B cell (primary cell): ENCODE results near the gene ANKS1B. TPM values are rescaled to one million over a fixed set of nuclear protein-coding genes. Genes with fewer than 3 reads are reported as not detected.

Experiments used
- ATAC-seq: fragments of 200-7000 bp; cut with Tn5 transposase; one replicate; pipeline ENCODE4 v1.10.0; 2021; ENCODE audit warnings: low read depth, mild to moderate bottlenecking, moderate number of reproducible peaks, moderate library complexity
- CTCF ChIA-PET: fragments of 350-600 bp; sonication (Branson Sonifier 250); formaldehyde crosslinking; loops from one replicate; lab custom pipeline; 2021; ENCODE audit warnings: antibody characterized with exemption, inconsistent platforms; lab: Charles Lee
- POLR2A ChIA-PET: fragments of 350-600 bp; sonication (Branson Sonifier 250); formaldehyde crosslinking; loops from one replicate; lab custom pipeline; 2021; ENCODE audit warnings: antibody characterized with exemption; lab: Charles Lee
- DNase-seq: peaks from one replicate; pipeline ENCODE4 v3.0.0; 2013
- H2AFZ ChIP-seq: 2 replicates; pipeline ENCODE4 v1.6.1; 2012; ENCODE audit warnings: mild to moderate bottlenecking, low read depth, low read length; ENCODE audit not compliant: insufficient read depth, poor library complexity, severe bottlenecking
- H3K27ac ChIP-seq, 2 donors: 1 replicate in 1 of 2; 2 replicates in 1 of 2; pipeline ENCODE4 v1.5.1; 2012 to 2013; ENCODE audit warnings: low read length in 2 of 2, mild to moderate bottlenecking in 2 of 2, moderate library complexity in 1 of 2
- H3K27me3 ChIP-seq, 4 experiments: fragments of 200-600 bp in 1 of 4; sonication (generic) in 1 of 4; replicated peaks in 1 of 4; 1 replicate in 2 of 4; 2 replicates in 2 of 4; pipeline versions ENCODE4 v1.6.1 to v1.7.0; 2013 to 2016; ENCODE audit warnings: low read length in 3 of 4, mild to moderate bottlenecking in 2 of 4, mixed read lengths in 1 of 4, moderate library complexity in 1 of 4; ENCODE audit not compliant: insufficient read depth in 4 of 4, control insufficient read depth in 3 of 4; ENCODE audit errors: control extremely low read depth in 1 of 4
- H3K36me3 ChIP-seq, 2 experiments: replicated peaks in 1 of 2; 1 replicate in 1 of 2; 2 replicates in 1 of 2; pipeline versions ENCODE4 v1.6.1 to v1.7.1; 2013; ENCODE audit warnings: low read length in 1 of 2; ENCODE audit not compliant: insufficient read depth in 2 of 2, control insufficient read depth in 1 of 2; ENCODE audit errors: control extremely low read depth in 1 of 2, extremely low read depth in 1 of 2
- H3K4me1 ChIP-seq, 2 donors: fragments of 200-600 bp in 1 of 2; sonication (generic) in 1 of 2; 1 replicate in 1 of 2; 2 replicates in 1 of 2; pipeline versions ENCODE4 v1.5.1 to v1.6.1; 2013 to 2017; ENCODE audit warnings: low read length in 2 of 2; ENCODE audit not compliant: control insufficient read depth in 2 of 2, insufficient read depth in 2 of 2
- H3K4me2 ChIP-seq: replicated peaks from 2 replicates; pipeline ENCODE3; 2012; ENCODE audit warnings: mild to moderate bottlenecking, low read depth, low read length; ENCODE audit not compliant: poor library complexity, severe bottlenecking
- H3K4me3 ChIP-seq, 5 experiments: fragments of 200-600 bp in 1 of 5; sonication (generic) in 1 of 5; 1 replicate in 3 of 5; 2 replicates in 2 of 5; pipeline versions ENCODE4 v1.5.1 to v1.7.0; 2011 to 2016; ENCODE audit warnings: low read length in 4 of 5, mild to moderate bottlenecking in 4 of 5, low read depth in 2 of 5, control low read depth in 1 of 5, moderate library complexity in 1 of 5; ENCODE audit not compliant: insufficient read depth in 1 of 5; ENCODE audit errors: control extremely low read depth in 1 of 5, extremely low read depth in 1 of 5
- H3K79me2 ChIP-seq: fragments of 200-600 bp; sonication (generic); one replicate; pipeline ENCODE4 v1.6.0; 2016; ENCODE audit warnings: low read length; ENCODE audit not compliant: control insufficient read depth, insufficient read depth
- H3K9ac ChIP-seq: fragments of 200-600 bp; sonication (generic); 2 replicates; pipeline ENCODE4 v1.6.1; 2017; ENCODE audit warnings: mild to moderate bottlenecking, low read length, moderate library complexity
- H3K9me3 ChIP-seq, 3 donors: one replicate each; pipeline versions ENCODE4 v1.6.1 to v1.7.1; 2013; ENCODE audit warnings: low read length in 2 of 3; ENCODE audit not compliant: control insufficient read depth in 2 of 3, insufficient read depth in 1 of 3; ENCODE audit errors: control extremely low read depth in 1 of 3
- H4K20me1 ChIP-seq: 2 replicates; pipeline ENCODE4 v1.6.0; 2012; ENCODE audit warnings: mild to moderate bottlenecking, low read length; ENCODE audit not compliant: insufficient read depth, control insufficient read depth, poor library complexity, severe bottlenecking
- H3K27ac Mint-ChIP-seq: one replicate; pipeline ENCODE4 v1.8.0; 2021; ENCODE audit warnings: mixed read lengths
- H3K27me3 Mint-ChIP-seq: one replicate; pipeline ENCODE4 v1.8.0; 2021; ENCODE audit warnings: mixed read lengths
- H3K4me1 Mint-ChIP-seq: one replicate; pipeline ENCODE4 v1.8.0; 2021; ENCODE audit warnings: mixed read lengths
- H3K4me3 Mint-ChIP-seq: one replicate; pipeline ENCODE4 v1.8.0; 2021; ENCODE audit warnings: mixed read lengths
- H3K9me3 Mint-ChIP-seq: one replicate; pipeline ENCODE4 v1.8.0; 2022; ENCODE audit warnings: mixed read lengths; ENCODE audit not compliant: insufficient read depth
- EZH2 ChIP-seq: IDR thresholded peaks from 2 replicates; pipeline ENCODE4 v1.6.1; 2012; ENCODE audit warnings: borderline replicate concordance, low read depth, mild to moderate bottlenecking, moderate library complexity, low read length; ENCODE audit not compliant: insufficient read depth, poor library complexity, severe bottlenecking
- WGBS: methylation state at CpG from one replicate; pipeline ENCODE4 v1.1.5; 2013; ENCODE audit warnings: missing lambda C conversion rate; ENCODE audit not compliant: insufficient coverage; 5-methylcytosine and 5-hydroxymethylcytosine counted together
- intact Hi-C: fragments of 100-400 bp; cut with micrococcal nuclease; formaldehyde crosslinking; loops from one replicate; pipeline ENCODE4 v1.10.0; 2022
- polyA plus RNA-seq: library from polyadenylated mRNA; depleted of rRNA; stranded (reverse); fragments of >200 nt; gene quantifications from 2 replicates; pipeline ENCODE4 v1.2.3, GENCODE V29; 2012
- total RNA-seq, 2 donors: library from RNA; stranded (reverse); fragments of 120-200 nt in 1 of 2; gene quantifications; 1 replicate in 1 of 2; 2 replicates in 1 of 2; pipeline versions ENCODE4 v1.2.3 to v1.2.4, GENCODE V29; 2013 to 2022
- TF ChIP-seq, protein P1 (sequence below): fragments of 200-600 bp; IDR thresholded peaks from one replicate; pipeline ENCODE4 v1.8.0; 2022; ENCODE audit warnings: antibody characterized with exemption, mild to moderate bottlenecking

The ANKS1B gene
- total and polyA plus RNA-seq, 2 donors (not counting 1 experiment from before 2014, with no cell fraction given), result not detected

GRCh38 chr12:99020871-99021270 is 963.9 kb downstream of the ANKS1B start:
- no peaks in the 10 kb centered on the region for H3K4me1 ChIP-seq
- Mint-ChIP-seq H3K9me3 (peaks cover 7% of the 10 kb centered on the region), H3K27ac (no peak overlapping the region), H3K27me3 (peaks cover 3% of the 10 kb centered on the region), H3K4me3 (no peak overlapping the region), H3K4me1 (no peaks in the 10 kb centered on the region)
- H3K79me2 ChIP-seq, result no peaks in the 10 kb centered on the region
- H3K4me2 ChIP-seq, result no peak overlapping the region
- DNase-seq (no peak), ATAC-seq (no peak)
- WGBS, result no CpG with 5 or more reads among the region's 1 CpG
- POLR2A ChIA-PET, result no interaction called here
- H3K9me3 ChIP-seq, result no peaks in the 10 kb centered on the region
- CTCF ChIA-PET, result no interaction called here
- intact Hi-C loops, result no loop called here
- TF ChIP-seq, protein P1, sequence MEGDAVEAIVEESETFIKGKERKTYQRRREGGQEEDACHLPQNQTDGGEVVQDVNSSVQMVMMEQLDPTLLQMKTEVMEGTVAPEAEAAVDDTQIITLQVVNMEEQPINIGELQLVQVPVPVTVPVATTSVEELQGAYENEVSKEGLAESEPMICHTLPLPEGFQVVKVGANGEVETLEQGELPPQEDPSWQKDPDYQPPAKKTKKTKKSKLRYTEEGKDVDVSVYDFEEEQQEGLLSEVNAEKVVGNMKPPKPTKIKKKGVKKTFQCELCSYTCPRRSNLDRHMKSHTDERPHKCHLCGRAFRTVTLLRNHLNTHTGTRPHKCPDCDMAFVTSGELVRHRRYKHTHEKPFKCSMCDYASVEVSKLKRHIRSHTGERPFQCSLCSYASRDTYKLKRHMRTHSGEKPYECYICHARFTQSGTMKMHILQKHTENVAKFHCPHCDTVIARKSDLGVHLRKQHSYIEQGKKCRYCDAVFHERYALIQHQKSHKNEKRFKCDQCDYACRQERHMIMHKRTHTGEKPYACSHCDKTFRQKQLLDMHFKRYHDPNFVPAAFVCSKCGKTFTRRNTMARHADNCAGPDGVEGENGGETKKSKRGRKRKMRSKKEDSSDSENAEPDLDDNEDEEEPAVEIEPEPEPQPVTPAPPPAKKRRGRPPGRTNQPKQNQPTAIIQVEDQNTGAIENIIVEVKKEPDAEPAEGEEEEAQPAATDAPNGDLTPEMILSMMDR, result no peak
- TF ChIP-seq EZH2, result no peak
- no peaks in the 10 kb centered on the region for H3K36me3 ChIP-seq
- H4K20me1 ChIP-seq, result no peaks in the 10 kb centered on the region
- H3K9ac ChIP-seq, result no peak overlapping the region
- no peak overlapping the region for H3K4me3 ChIP-seq
- H2AFZ ChIP-seq, result no peak overlapping the region
- no peak overlapping the region for H3K27ac ChIP-seq
- no peaks in the 10 kb centered on the region for H3K27me3 ChIP-seq

GRCh38 chr12:99019798-99020197 is 964.9 kb downstream of the ANKS1B start:
- intact Hi-C loops, result no loop called here
- peaks cover 7% of the 10 kb centered on the region for H3K9me3 Mint-ChIP-seq
- H3K4me1 ChIP-seq, result no peaks in the 10 kb centered on the region
- no peaks in the 10 kb centered on the region for H3K9me3 ChIP-seq
- H3K4me1 Mint-ChIP-seq, result no peaks in the 10 kb centered on the region
- H2AFZ ChIP-seq, result no peak overlapping the region
- CTCF ChIA-PET, result no interaction called here
- no peaks in the 10 kb centered on the region for H4K20me1 ChIP-seq
- ATAC-seq (no peak), DNase-seq (no peak)
- no peak overlapping the region for H3K9ac ChIP-seq
- no peak overlapping the region for H3K27ac ChIP-seq
- H3K4me2 ChIP-seq, result no peak overlapping the region
- H3K27ac Mint-ChIP-seq, result no peak overlapping the region
- no peaks in the 10 kb centered on the region for H3K79me2 ChIP-seq
- H3K4me3 Mint-ChIP-seq, result no peak overlapping the region
- TF ChIP-seq, protein P1, result no peak
- no peak for TF ChIP-seq EZH2
- no peaks in the 10 kb centered on the region for H3K36me3 ChIP-seq
- peaks cover 3% of the 10 kb centered on the region for H3K27me3 Mint-ChIP-seq
- POLR2A ChIA-PET, result no interaction called here
- H3K4me3 ChIP-seq, result no peak overlapping the region
- H3K27me3 ChIP-seq, result no peaks in the 10 kb centered on the region
